ENCODE data around the gene BOLA1.

BOLA1 gene

DNA sequence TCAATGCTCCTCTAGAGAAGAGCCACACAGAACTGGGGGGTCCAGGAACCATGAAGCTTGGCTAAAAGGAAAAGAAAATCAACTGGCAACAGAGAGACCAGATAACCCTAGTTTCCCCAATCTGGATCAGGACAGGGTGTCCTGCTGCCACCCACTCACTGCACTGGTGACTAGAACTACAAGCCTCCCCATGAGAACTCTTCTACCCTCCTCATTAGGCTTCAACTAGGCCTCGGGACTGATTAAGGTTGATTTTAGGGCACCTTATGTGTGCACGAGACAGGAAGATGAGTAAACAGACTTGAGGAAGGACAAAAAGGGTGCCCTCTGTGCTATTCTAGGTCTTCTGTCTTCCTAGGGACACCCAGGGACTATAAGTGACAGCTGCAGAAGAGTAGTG lies 30.5 kb downstream of the BOLA1 start:
- H3K4me3 ChIP-seq (IDR thresholded peaks at IDR 0.05; ENCODE audit: insufficient read depth, low read depth, low read length): no peak overlapping the region
- no peak overlapping the region for H3K9ac ChIP-seq
- H2AFZ ChIP-seq (ENCODE audit: low read depth): no peak overlapping the region
- H3K4me2 ChIP-seq: no peak overlapping the region
- H4K20me1 ChIP-seq (ENCODE audit: insufficient read depth): no peaks in the 10 kb centered on the region
- peaks cover 30% of the 10 kb centered on the region for H3K79me2 ChIP-seq (ENCODE audit: insufficient read depth, low read depth)
- H3K27ac ChIP-seq: no peak overlapping the region
- peaks cover 32% of the 10 kb centered on the region for H3K4me1 ChIP-seq (ENCODE audit: low read depth, poor library complexity, severe bottlenecking)
- H3K27me3 ChIP-seq (ENCODE audit: insufficient read depth, low read depth): no peaks in the 10 kb centered on the region
- H3K36me3 ChIP-seq (ENCODE audit: insufficient read depth): peaks cover 15% of the 10 kb centered on the region; the same call in 1 of the 2 replicates
- TF ChIP-seq, protein P1, sequence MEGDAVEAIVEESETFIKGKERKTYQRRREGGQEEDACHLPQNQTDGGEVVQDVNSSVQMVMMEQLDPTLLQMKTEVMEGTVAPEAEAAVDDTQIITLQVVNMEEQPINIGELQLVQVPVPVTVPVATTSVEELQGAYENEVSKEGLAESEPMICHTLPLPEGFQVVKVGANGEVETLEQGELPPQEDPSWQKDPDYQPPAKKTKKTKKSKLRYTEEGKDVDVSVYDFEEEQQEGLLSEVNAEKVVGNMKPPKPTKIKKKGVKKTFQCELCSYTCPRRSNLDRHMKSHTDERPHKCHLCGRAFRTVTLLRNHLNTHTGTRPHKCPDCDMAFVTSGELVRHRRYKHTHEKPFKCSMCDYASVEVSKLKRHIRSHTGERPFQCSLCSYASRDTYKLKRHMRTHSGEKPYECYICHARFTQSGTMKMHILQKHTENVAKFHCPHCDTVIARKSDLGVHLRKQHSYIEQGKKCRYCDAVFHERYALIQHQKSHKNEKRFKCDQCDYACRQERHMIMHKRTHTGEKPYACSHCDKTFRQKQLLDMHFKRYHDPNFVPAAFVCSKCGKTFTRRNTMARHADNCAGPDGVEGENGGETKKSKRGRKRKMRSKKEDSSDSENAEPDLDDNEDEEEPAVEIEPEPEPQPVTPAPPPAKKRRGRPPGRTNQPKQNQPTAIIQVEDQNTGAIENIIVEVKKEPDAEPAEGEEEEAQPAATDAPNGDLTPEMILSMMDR (conservative IDR thresholded peaks at IDR 0.05; ENCODE audit: low read depth, low read length): no peak

DNA sequence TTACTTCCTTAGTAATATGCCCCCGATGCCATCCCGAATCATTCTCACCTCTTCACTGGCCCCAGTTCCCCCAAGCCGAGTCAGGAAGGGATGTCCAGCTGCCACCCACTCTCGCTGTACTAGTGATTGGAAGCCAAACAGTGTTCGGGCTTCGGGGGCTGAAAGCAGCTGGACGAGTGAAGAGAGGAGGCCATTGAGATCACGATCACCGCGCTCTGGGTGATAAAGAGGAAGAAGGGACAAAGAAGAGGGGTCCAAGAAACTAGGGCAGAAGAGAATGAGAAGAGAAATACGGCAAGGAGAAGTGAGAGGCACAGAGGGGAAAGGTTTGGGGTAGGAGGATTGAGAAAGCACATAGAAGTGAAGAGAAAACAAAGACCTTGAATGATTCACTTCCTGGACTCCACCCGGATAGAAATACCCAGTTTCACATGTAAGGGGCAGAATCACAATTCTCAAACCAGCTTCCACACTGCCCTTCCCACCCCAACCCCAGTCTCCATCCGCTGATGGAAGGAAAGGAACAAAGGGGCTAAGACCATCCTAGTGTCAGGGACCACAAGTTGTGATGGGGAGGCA lies 31.9 kb downstream of the BOLA1 start:
- Histone ChIP-seq H3K9ac (no peak overlapping the region), H2AFZ (ENCODE audit: low read depth) (no peak overlapping the region), H3K4me3 (IDR thresholded peaks at IDR 0.05; ENCODE audit: insufficient read depth, low read depth, low read length) (no peak overlapping the region), H3K27ac (no peak overlapping the region), H3K4me2 (no peak overlapping the region), H3K4me1 (ENCODE audit: low read depth, poor library complexity, severe bottlenecking) (peaks cover 17% of the 10 kb centered on the region), H4K20me1 (ENCODE audit: insufficient read depth) (no peaks in the 10 kb centered on the region), H3K27me3 (ENCODE audit: insufficient read depth, low read depth) (no peaks in the 10 kb centered on the region), H3K36me3 (ENCODE audit: insufficient read depth) (peaks cover 1% of the 10 kb centered on the region; the same call in 1 of the 2 replicates), H3K79me2 (ENCODE audit: insufficient read depth, low read depth) (peaks cover 15% of the 10 kb centered on the region)
- TF ChIP-seq, protein P1 (conservative IDR thresholded peaks at IDR 0.05; ENCODE audit: low read depth, low read length): no peak

DNA sequence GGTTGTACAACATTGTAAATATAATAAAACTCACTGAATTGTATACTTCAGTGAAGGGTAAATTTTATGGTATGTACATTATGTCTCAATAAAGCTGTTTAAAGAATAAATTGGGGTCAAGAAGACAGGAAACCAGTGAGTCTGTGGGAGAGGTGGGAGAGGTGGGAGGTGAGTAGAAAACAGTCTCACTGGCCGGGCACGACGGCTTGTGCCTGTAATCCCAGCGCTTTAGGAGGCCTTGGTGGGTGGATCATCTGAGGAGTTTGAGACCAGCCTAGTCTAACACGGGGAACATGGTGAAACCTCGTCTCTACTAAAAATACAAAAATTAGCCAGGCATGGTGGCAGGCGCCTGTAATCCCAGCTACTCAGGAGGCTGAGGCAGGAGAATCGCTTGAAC lies 33.1 kb downstream of the BOLA1 start:
- H3K4me1 ChIP-seq (ENCODE audit: low read depth, poor library complexity, severe bottlenecking): peaks cover 22% of the 10 kb centered on the region
- H4K20me1 ChIP-seq (ENCODE audit: insufficient read depth): no peaks in the 10 kb centered on the region
- no peak overlapping the region for H3K4me2 ChIP-seq
- TF ChIP-seq, protein P1 (conservative IDR thresholded peaks at IDR 0.05; ENCODE audit: low read depth, low read length): no peak
- H3K4me3 ChIP-seq (IDR thresholded peaks at IDR 0.05; ENCODE audit: insufficient read depth, low read depth, low read length): no peak overlapping the region
- H3K27ac ChIP-seq: no peak overlapping the region
- H3K79me2 ChIP-seq (ENCODE audit: insufficient read depth, low read depth): peaks cover 4% of the 10 kb centered on the region
- no peak overlapping the region for H2AFZ ChIP-seq (ENCODE audit: low read depth)
- H3K36me3 ChIP-seq (ENCODE audit: insufficient read depth): no peaks in the 10 kb centered on the region
- H3K27me3 ChIP-seq (ENCODE audit: insufficient read depth, low read depth): no peaks in the 10 kb centered on the region
- H3K9ac ChIP-seq: no peak overlapping the region

DNA sequence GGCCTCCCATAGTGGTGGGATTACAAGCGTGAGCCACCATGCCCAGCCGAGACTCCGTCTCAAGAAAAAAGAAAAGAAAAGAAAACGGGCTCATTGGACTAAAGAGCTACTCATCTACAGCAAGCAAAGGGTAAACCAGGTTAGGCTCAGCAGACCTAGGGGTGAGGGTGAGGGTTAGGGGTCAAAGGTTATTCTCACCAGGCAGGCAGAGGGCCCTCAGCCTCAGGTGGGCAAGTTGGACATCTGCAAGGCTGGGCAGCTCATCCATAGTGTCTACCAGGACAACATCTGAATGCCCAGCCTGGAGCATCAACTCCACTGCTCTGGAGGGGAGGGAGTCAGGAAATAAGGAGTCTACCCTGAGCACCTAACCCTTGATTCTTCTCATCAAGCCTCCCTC lies 33.8 kb downstream of the BOLA1 start:
- Histone ChIP-seq H4K20me1 (ENCODE audit: insufficient read depth) (no peaks in the 10 kb centered on the region), H3K9ac (no peak overlapping the region), H3K4me2 (no peak overlapping the region), H2AFZ (ENCODE audit: low read depth) (no peak overlapping the region), H3K79me2 (ENCODE audit: insufficient read depth, low read depth) (no peaks in the 10 kb centered on the region), H3K27ac (no peak overlapping the region), H3K27me3 (ENCODE audit: insufficient read depth, low read depth) (no peaks in the 10 kb centered on the region), H3K36me3 (ENCODE audit: insufficient read depth) (no peaks in the 10 kb centered on the region), H3K4me1 (ENCODE audit: low read depth, poor library complexity, severe bottlenecking) (peaks cover 29% of the 10 kb centered on the region), H3K4me3 (IDR thresholded peaks at IDR 0.05; ENCODE audit: insufficient read depth, low read depth, low read length) (no peak overlapping the region)
- TF ChIP-seq, protein P1 (conservative IDR thresholded peaks at IDR 0.05; ENCODE audit: low read depth, low read length): no peak
